Measurements from ENCODE around the gene GGCX. TPM values are rescaled to one million over a fixed set of nuclear protein-coding genes. Genes with fewer than 3 reads are reported as not detected.
A peak's percentile ranks its signal among the peaks of the same experiment; 100 is the strongest.

The GGCX gene
- 57.4 to 58.2 TPM (median 57.7 TPM) in 3 replicates for total RNA-seq

- Mint-ChIP-seq H3K4me3 (peak within 1 kb of the TSS; percentile 97), H3K9me3 (no peaks in the 10 kb centered on the region), H3K36me3 (peaks cover 4% of the 10 kb centered on the region), H3K27me3 (ENCODE audit: low read depth) (no peaks in the 10 kb centered on the region), H3K4me1 (peaks cover 20% of the 10 kb centered on the region), H3K27ac (peak within 1 kb of the TSS; percentile 98)
- peak; percentile 91 for DNase-seq (ENCODE audit: low spot score in 2 of 2, unreplicated experiment in 2 of 2)
- peak; percentile 28 for TF ChIP-seq CTCF (IDR thresholded peaks at IDR 0.05; ENCODE audit: unreplicated experiment)
Observed at GRCh38 chr2:85561280-85562212, at the start of gene GGCX. TSS of gene GGCX (minus strand) at chr2:85561493. CDS start at chr2:85561428, 65 bp downstream.

DNA sequence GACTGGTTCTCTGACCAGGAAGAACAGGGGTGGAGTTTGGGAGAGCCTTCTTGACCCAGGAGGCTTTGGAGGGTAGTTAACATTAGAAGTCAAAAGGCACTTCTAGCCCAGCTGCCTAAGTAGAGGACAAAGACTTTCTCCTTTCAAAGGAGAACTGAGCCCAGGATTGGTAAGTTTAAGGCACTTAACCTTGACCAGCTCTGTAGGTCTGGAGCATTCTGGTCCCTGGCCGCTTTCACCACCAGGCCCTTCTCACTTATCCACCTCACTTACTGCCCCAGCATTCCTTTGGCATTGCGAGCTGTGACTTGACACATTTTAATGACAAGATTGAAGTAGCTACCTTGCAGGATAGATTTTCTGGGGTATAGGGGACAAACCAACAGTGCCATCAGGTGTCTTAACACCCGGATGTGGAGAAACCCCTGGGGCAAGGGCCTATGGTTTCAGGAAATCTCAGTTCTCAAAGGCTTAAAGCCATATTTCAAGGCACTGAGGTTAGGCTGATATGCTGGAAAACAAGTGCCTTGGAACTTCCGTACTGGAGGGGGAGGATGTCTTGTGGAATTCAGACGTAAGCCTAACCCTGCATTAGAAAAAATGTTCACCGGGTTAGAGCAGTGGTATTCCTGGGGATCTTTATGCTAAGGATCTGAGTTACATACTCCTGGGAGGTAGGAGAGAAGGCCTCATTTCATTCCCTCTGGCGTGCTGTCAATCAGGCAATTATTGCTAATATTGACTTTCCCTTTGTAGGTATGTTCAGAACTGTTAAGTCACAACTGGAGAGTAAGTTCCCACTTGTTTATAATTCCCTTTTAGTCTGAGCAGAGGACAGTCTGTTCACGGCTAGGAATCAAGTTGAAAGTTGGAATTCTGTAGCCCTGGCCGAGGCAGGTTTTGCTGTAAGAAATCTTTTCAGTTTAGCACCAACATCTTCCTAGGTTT is 46.2 kb upstream of the GGCX start:
- DNase-seq (ENCODE audit: low spot score in 2 of 2, unreplicated experiment in 2 of 2) = no peak
- H3K36me3 Mint-ChIP-seq = peaks cover 9% of the 10 kb centered on the region
- H3K4me1 Mint-ChIP-seq = peaks cover 50% of the 10 kb centered on the region
- TF ChIP-seq CTCF (IDR thresholded peaks at IDR 0.05; ENCODE audit: unreplicated experiment) = no peak
- H3K9me3 Mint-ChIP-seq = no peaks in the 10 kb centered on the region
- H3K27ac Mint-ChIP-seq = peak overlapping the region; percentile 93
- no peaks in the 10 kb centered on the region for H3K27me3 Mint-ChIP-seq (ENCODE audit: low read depth)
- no peak overlapping the region for H3K4me3 Mint-ChIP-seq

GRCh38 chr2:85606116-85606455 is 44.8 kb upstream of the GGCX start:
- Mint-ChIP-seq H3K27me3 (ENCODE audit: low read depth) (no peaks in the 10 kb centered on the region), H3K4me1 (peaks cover 49% of the 10 kb centered on the region), H3K9me3 (no peaks in the 10 kb centered on the region), H3K27ac (peak overlapping the region; percentile 93), H3K36me3 (peaks cover 9% of the 10 kb centered on the region), H3K4me3 (no peak overlapping the region)
- no peak for DNase-seq (ENCODE audit: low spot score in 2 of 2, unreplicated experiment in 2 of 2)
- no peak for TF ChIP-seq CTCF (IDR thresholded peaks at IDR 0.05; ENCODE audit: unreplicated experiment)

DNA sequence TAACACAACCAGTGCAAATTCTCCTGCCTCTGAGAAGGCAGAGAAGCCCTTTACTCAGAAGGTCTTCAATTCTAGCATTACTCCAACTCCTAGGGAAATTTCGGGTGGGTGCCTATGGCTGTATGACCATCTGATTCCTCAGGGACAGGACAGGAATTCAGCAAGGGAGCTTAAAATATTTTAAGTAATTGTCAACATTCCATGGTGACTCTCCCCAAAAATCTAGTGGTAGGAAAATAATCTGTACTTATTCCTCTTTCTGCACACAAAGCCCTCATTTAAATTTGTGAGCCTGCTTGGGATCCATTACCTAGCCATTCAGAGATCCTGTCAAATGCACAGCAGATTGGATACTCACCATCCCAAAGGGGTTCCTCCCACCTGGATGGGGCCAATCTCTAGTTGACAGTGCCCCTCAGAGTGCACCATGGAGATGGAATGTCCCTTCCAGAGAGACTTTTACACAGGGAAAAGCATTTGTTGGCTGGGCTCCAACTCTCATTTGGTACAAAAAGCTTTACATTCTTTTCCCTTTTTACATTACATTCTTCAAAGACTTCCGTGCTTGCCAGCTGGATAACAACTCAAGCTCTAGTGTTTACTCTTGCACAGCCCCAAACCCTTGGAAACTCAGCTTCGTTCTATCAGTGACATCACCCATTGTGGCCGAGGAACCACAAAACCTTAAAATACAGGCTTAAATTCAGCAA is 44.3 kb upstream of the GGCX start:
- H3K4me1 Mint-ChIP-seq = peaks cover 49% of the 10 kb centered on the region
- H3K27ac Mint-ChIP-seq = peak overlapping the region; percentile 93
- no peaks in the 10 kb centered on the region for H3K9me3 Mint-ChIP-seq
- H3K27me3 Mint-ChIP-seq (ENCODE audit: low read depth) = no peaks in the 10 kb centered on the region
- peak overlapping the region; percentile 21 for H3K4me3 Mint-ChIP-seq
- no peak for TF ChIP-seq CTCF (IDR thresholded peaks at IDR 0.05; ENCODE audit: unreplicated experiment)
- H3K36me3 Mint-ChIP-seq = peaks cover 9% of the 10 kb centered on the region
- DNase-seq (ENCODE audit: low spot score in 2 of 2, unreplicated experiment in 2 of 2) = peak; percentile 49 to 63

Data from mesothelial cell of epicardium (in vitro differentiated cells).